GM19238 (cell line): ENCODE results near the gene TIE1.

Source experiments
- DNase-seq: peaks from one replicate; pipeline ENCODE4 v3.0.0; 2011; ENCODE audit warnings: low spot score; ENCODE audit not compliant: insufficient read length

The TIE1 gene

GRCh38 chr1:43293176-43293575, 7.6 kb upstream of the TIE1 start:
- DNase-seq, result no peak

GRCh38 chr1:43293896-43294760, 6.7 kb upstream of the TIE1 start:
- no peak for DNase-seq

GRCh38 chr1:43294761-43295160, 6.0 kb upstream of the TIE1 start:
- no peak for DNase-seq

GRCh38 chr1:43296207-43296606, 4.6 kb upstream of the TIE1 start:
- DNase-seq, result no peak

GRCh38 chr1:43298055-43298454, 2.7 kb upstream of the TIE1 start:
- DNase-seq, result no peak

- no peak for DNase-seq
Observed at GRCh38 chr1:43299101-43299500, 1.7 kb upstream of the TIE1 start.

- no peak for DNase-seq
Observed at GRCh38 chr1:43302201-43302600, 1.4 kb downstream of the TIE1 start.

- no peak for DNase-seq
Observed at GRCh38 chr1:43302721-43303470, 2.1 kb downstream of the TIE1 start.

- DNase-seq, result no peak
Observed at GRCh38 chr1:43303471-43304313, 2.9 kb downstream of the TIE1 start.

GRCh38 chr1:43304314-43304681, 3.5 kb downstream of the TIE1 start:
- DNase-seq, result no peak

GRCh38 chr1:43304771-43305300, 4.1 kb downstream of the TIE1 start:
- DNase-seq, result no peak

- no peak for DNase-seq
Observed at GRCh38 chr1:43305461-43305860, 4.7 kb downstream of the TIE1 start.

GRCh38 chr1:43305926-43306687, 5.3 kb downstream of the TIE1 start:
- DNase-seq, result no peak

- no peak for DNase-seq
Observed at GRCh38 chr1:43306688-43307457, 6.1 kb downstream of the TIE1 start.

GRCh38 chr1:43307458-43308158, 6.8 kb downstream of the TIE1 start:
- DNase-seq, result no peak

- no peak for DNase-seq
Observed at GRCh38 chr1:43308635-43309404, 8.0 kb downstream of the TIE1 start.

GRCh38 chr1:43309405-43310025, 8.7 kb downstream of the TIE1 start:
- no peak for DNase-seq

- DNase-seq, result no peak
Observed at GRCh38 chr1:43311521-43311920, 10.7 kb downstream of the TIE1 start.
